ENCODE results near the gene FAM83C. TPM values are rescaled to one million over a fixed set of nuclear protein-coding genes. Genes with fewer than 3 reads are reported as not detected.

The FAM83C gene
- total RNA-seq, 1 donor from 2014 or later: 0.72 TPM

- DNase-seq (ENCODE audit: low spot score): peak; percentile 93
These were observed 7.8 kb downstream of the FAM83C start, which contains the start of gene EIF6 for GRCh38 chr20:35284267-35284991. TSS of gene EIF6 (minus strand) at chr20:35284772. CDS start at chr20:35284487, 285 bp downstream.

GRCh38 chr20:35283441-35284266 lies 8.6 kb downstream of the FAM83C start:
- no peak for DNase-seq (ENCODE audit: low spot score)

- DNase-seq (ENCODE audit: low spot score): no peak
These were observed 10.6 kb downstream of the FAM83C start for GRCh38 chr20:35281506-35282101.

- DNase-seq (ENCODE audit: low spot score): no peak
These were observed 11.7 kb downstream of the FAM83C start for GRCh38 chr20:35280523-35280922.

- DNase-seq (ENCODE audit: low spot score): no peak
These were observed 12.6 kb downstream of the FAM83C start for GRCh38 chr20:35279533-35280174.

- no peak for DNase-seq (ENCODE audit: low spot score)
These were observed 13.2 kb downstream of the FAM83C start for GRCh38 chr20:35279040-35279439.

GRCh38 chr20:35277531-35278395 lies 14.5 kb downstream of the FAM83C start, which contains the start of gene MMP24OS:
TSS of gene MMP24OS (minus strand) at chr20:35278122. CDS start at chr20:35277929, 193 bp downstream.
- peak; percentile 95 for DNase-seq (ENCODE audit: low spot score)

GRCh38 chr20:35277127-35277526 lies 15.1 kb downstream of the FAM83C start:
- DNase-seq (ENCODE audit: low spot score): no peak

GRCh38 chr20:35276408-35276807 lies 15.8 kb downstream of the FAM83C start:
- DNase-seq (ENCODE audit: low spot score): no peak

GRCh38 chr20:35275741-35276251 lies 16.4 kb downstream of the FAM83C start:
- no peak for DNase-seq (ENCODE audit: low spot score)

- no peak for DNase-seq (ENCODE audit: low spot score)
These were observed 17.8 kb downstream of the FAM83C start for GRCh38 chr20:35274172-35275092.

GRCh38 chr20:35273449-35274171 lies 18.6 kb downstream of the FAM83C start:
- no peak for DNase-seq (ENCODE audit: low spot score)

GRCh38 chr20:35271904-35272303 lies 20.3 kb downstream of the FAM83C start:
- DNase-seq (ENCODE audit: low spot score): no peak

- DNase-seq (ENCODE audit: low spot score): no peak
These were observed 20.9 kb downstream of the FAM83C start for GRCh38 chr20:35271073-35271882.

GRCh38 chr20:35270021-35270902 lies 22.0 kb downstream of the FAM83C start:
- no peak for DNase-seq (ENCODE audit: low spot score)

GRCh38 chr20:35269055-35269781 lies 23.0 kb downstream of the FAM83C start:
- DNase-seq (ENCODE audit: low spot score): peak; percentile 24

Data from umbilical cord (tissue), 2 donors.